Fibroblast of lung (primary cell): ENCODE data around the gene SLC25A25. TPM values are rescaled to one million over a fixed set of nuclear protein-coding genes. Genes with fewer than 3 reads are reported as not detected.

Experiments
- DNase-seq, 2 donors: peaks; one replicate each; pipeline versions ENCODE4 v3.0.0 to v3.0.0-alpha.2; 2010; ENCODE audit warnings: low read depth in 2 of 2
- H2AFZ ChIP-seq: 2 replicates; pipeline ENCODE4 v1.5.1; 2012; ENCODE audit warnings: low read length, control low read depth, inconsistent platforms
- H3K27ac ChIP-seq: 2 replicates; pipeline ENCODE4 v1.5.1; 2011; ENCODE audit warnings: low read length, control low read depth; ENCODE audit not compliant: insufficient read depth
- H3K27me3 ChIP-seq: 2 replicates; pipeline ENCODE4 v1.5.1; 2011; ENCODE audit warnings: mild to moderate bottlenecking, low read length; ENCODE audit not compliant: control insufficient read depth, insufficient read depth
- H3K36me3 ChIP-seq: 2 replicates; pipeline ENCODE4 v1.5.1; 2011; ENCODE audit warnings: low read length; ENCODE audit not compliant: control insufficient read depth, insufficient read depth
- H3K4me1 ChIP-seq: 2 replicates; pipeline ENCODE4 v1.5.1; 2011; ENCODE audit warnings: low read length; ENCODE audit not compliant: control insufficient read depth, insufficient read depth; ENCODE audit errors: extremely low read depth
- H3K4me2 ChIP-seq: 2 replicates; pipeline ENCODE4 v1.5.1; 2011; ENCODE audit warnings: low read length, control low read depth; ENCODE audit not compliant: insufficient read depth; ENCODE audit errors: extremely low read depth
- H3K4me3 ChIP-seq, 4 experiments: fragments of 200-600 bp in 1 of 4; sonication (generic) in 1 of 4; replicated peaks in 1 of 4; 2 replicates each; pipeline ENCODE4 v1.5.1; 2011 to 2016; ENCODE audit warnings: low read length in 4 of 4, low read depth in 3 of 4, mild to moderate bottlenecking in 3 of 4, control low read depth in 2 of 4, inconsistent platforms in 1 of 4, mixed read lengths in 1 of 4; ENCODE audit not compliant: insufficient read depth in 1 of 4; ENCODE audit errors: control extremely low read depth in 1 of 4
- H3K79me2 ChIP-seq: 2 replicates; pipeline ENCODE4 v1.5.1; 2012; ENCODE audit warnings: mild to moderate bottlenecking, low read length, inconsistent platforms; ENCODE audit not compliant: control insufficient read depth, insufficient read depth
- H3K9ac ChIP-seq: 2 replicates; pipeline ENCODE4 v1.5.1; 2011; ENCODE audit warnings: mild to moderate bottlenecking, low read length, control low read depth; ENCODE audit not compliant: insufficient read depth
- H3K9me3 ChIP-seq: 2 replicates; pipeline ENCODE4 v1.5.1; 2012; ENCODE audit warnings: low read depth, low read length; ENCODE audit not compliant: control insufficient read depth, insufficient read depth
- H4K20me1 ChIP-seq: 2 replicates; pipeline ENCODE4 v1.5.1; 2011; ENCODE audit warnings: low read length; ENCODE audit not compliant: control insufficient read depth, insufficient read depth; ENCODE audit errors: extremely low read depth
- CTCF ChIP-seq, 2 donors: IDR thresholded peaks in 1 of 2; conservative IDR thresholded peaks in 1 of 2; 1 replicate in 1 of 2; 2 replicates in 1 of 2; pipeline ENCODE4 v1.5.1; 2011 to 2012; ENCODE audit warnings: low read length in 2 of 2, control low read depth in 1 of 2, inconsistent platforms in 1 of 2, low read depth in 1 of 2, mild to moderate bottlenecking in 1 of 2
- EZH2 ChIP-seq: IDR thresholded peaks from 2 replicates; pipeline ENCODE4 v1.5.1; 2012; ENCODE audit warnings: low read length, control low read depth, mild to moderate bottlenecking; ENCODE audit errors: missing control alignments
- polyA plus RNA-seq, 2 donors: library from polyadenylated mRNA; depleted of rRNA in 1 of 2; stranded (reverse) in 1 of 2; unstranded in 1 of 2; fragments of >200 nt; gene quantifications; 2 replicates each; pipeline ENCODE4 v1.2.1, GENCODE V29; 2011 to 2012; ENCODE audit warnings: missing spikeins in 1 of 2
- total RNA-seq: library from RNA; depleted of rRNA; stranded (reverse); fragments of >200 nt; gene quantifications from 2 replicates; pipeline ENCODE4 v1.2.1, GENCODE V29; 2014

Gene SLC25A25
- total and polyA plus RNA-seq, 2 donors (not counting 1 experiment from before 2014, with no cell fraction given): 14.0 to 30.7 TPM

- H3K4me2 ChIP-seq: no peak overlapping the region
- peaks cover 8% of the 10 kb centered on the region for H3K4me1 ChIP-seq
- no peak overlapping the region for H3K4me3 ChIP-seq
- TF ChIP-seq CTCF (conservative IDR thresholded peaks at IDR 0.05 in 1 of 2, IDR thresholded peaks at IDR 0.05 in 1 of 2; ENCODE audit: low read depth in 1 of 2, low read length in 2 of 2): no peak
- no peak for TF ChIP-seq EZH2
- no peak overlapping the region for H3K27ac ChIP-seq
- H3K27me3 ChIP-seq: no peaks in the 10 kb centered on the region
- H3K36me3 ChIP-seq: peaks cover 12% of the 10 kb centered on the region
- DNase-seq: no peak
- peaks cover 10% of the 10 kb centered on the region for H3K79me2 ChIP-seq
- no peak overlapping the region for H2AFZ ChIP-seq
- H3K9me3 ChIP-seq: no peaks in the 10 kb centered on the region
- H4K20me1 ChIP-seq: no peaks in the 10 kb centered on the region
- H3K9ac ChIP-seq: no peak overlapping the region
Measured at GRCh38 chr9:128123451-128124080, 55.5 kb downstream of the SLC25A25 start.

GRCh38 chr9:128124451-128124850 is 56.4 kb downstream of the SLC25A25 start:
- H3K27ac ChIP-seq: no peak overlapping the region
- H3K9me3 ChIP-seq: no peaks in the 10 kb centered on the region
- H3K4me1 ChIP-seq: peaks cover 13% of the 10 kb centered on the region
- no peak overlapping the region for H3K4me2 ChIP-seq
- H3K36me3 ChIP-seq: peaks cover 12% of the 10 kb centered on the region
- H2AFZ ChIP-seq: no peak overlapping the region
- TF ChIP-seq CTCF (conservative IDR thresholded peaks at IDR 0.05 in 1 of 2, IDR thresholded peaks at IDR 0.05 in 1 of 2; ENCODE audit: low read depth in 1 of 2, low read length in 2 of 2) (no peak), EZH2 (no peak)
- H3K4me3 ChIP-seq: no peak overlapping the region
- peaks cover 10% of the 10 kb centered on the region for H3K79me2 ChIP-seq
- H3K27me3 ChIP-seq: no peaks in the 10 kb centered on the region
- no peaks in the 10 kb centered on the region for H4K20me1 ChIP-seq
- H3K9ac ChIP-seq: no peak overlapping the region
- DNase-seq: no peak

- DNase-seq: peak; percentile 47 to 54
- H4K20me1 ChIP-seq: no peaks in the 10 kb centered on the region
- H3K27me3 ChIP-seq: no peaks in the 10 kb centered on the region
- no peak overlapping the region for H2AFZ ChIP-seq
- H3K4me1 ChIP-seq: peaks cover 13% of the 10 kb centered on the region
- H3K4me2 ChIP-seq: peak overlapping the region; percentile 3
- no peak overlapping the region for H3K27ac ChIP-seq
- no peak overlapping the region for H3K9ac ChIP-seq
- H3K9me3 ChIP-seq: no peaks in the 10 kb centered on the region
- H3K36me3 ChIP-seq: peaks cover 12% of the 10 kb centered on the region
- H3K4me3 ChIP-seq: no peak overlapping the region
- TF ChIP-seq EZH2 (no peak), CTCF (conservative IDR thresholded peaks at IDR 0.05 in 1 of 2, IDR thresholded peaks at IDR 0.05 in 1 of 2; ENCODE audit: low read depth in 1 of 2, low read length in 2 of 2) (peak; percentile 58 to 66)
- peaks cover 10% of the 10 kb centered on the region for H3K79me2 ChIP-seq
Measured at GRCh38 chr9:128124873-128125579, 57.0 kb downstream of the SLC25A25 start.
